ENCODE results near the gene MATR3.
"Not testable (repeated sequence)": the region's sequence is repeated elsewhere in the genome, so short reads cannot be mapped to it uniquely, and the experiment has no call there.

The MATR3 gene

GRCh38 chr5:139310715-139311186 lies 17.2 kb downstream of the MATR3 start:
- Mint-ChIP-seq H3K27ac (ENCODE audit: low read depth) (peak overlapping the region; percentile 76), H3K4me3 (peak overlapping the region; percentile 66), H3K36me3 (ENCODE audit: insufficient read depth) (peaks cover 30% of the 10 kb centered on the region), H3K4me1 (peaks cover 57% of the 10 kb centered on the region)
- DNase-seq (ENCODE audit: low spot score in 2 of 2); H3K27me3 Mint-ChIP-seq; H3K9me3 Mint-ChIP-seq: not testable (repeated sequence)
- peak; percentile 52 for ATAC-seq (replicated peaks; ENCODE audit: extremely low read depth, poor library complexity, severe bottlenecking)

- DNase-seq (ENCODE audit: low spot score in 2 of 2) (no peak), ATAC-seq (replicated peaks; ENCODE audit: extremely low read depth, poor library complexity, severe bottlenecking) (no peak)
- peaks cover 41% of the 10 kb centered on the region for H3K36me3 Mint-ChIP-seq (ENCODE audit: insufficient read depth)
- peak overlapping the region; percentile 6 for H3K4me3 Mint-ChIP-seq
- peaks cover 46% of the 10 kb centered on the region for H3K4me1 Mint-ChIP-seq
- no peaks in the 10 kb centered on the region for H3K9me3 Mint-ChIP-seq
- no peak overlapping the region for H3K27ac Mint-ChIP-seq (ENCODE audit: low read depth)
- H3K27me3 Mint-ChIP-seq = no peaks in the 10 kb centered on the region
Measured at GRCh38 chr5:139312075-139312474, 18.5 kb downstream of the MATR3 start.

GRCh38 chr5:139314276-139314675 lies 20.7 kb downstream of the MATR3 start:
- H3K36me3 Mint-ChIP-seq (ENCODE audit: insufficient read depth) = peaks cover 54% of the 10 kb centered on the region
- H3K4me3 Mint-ChIP-seq = no peak overlapping the region
- peaks cover 27% of the 10 kb centered on the region for H3K4me1 Mint-ChIP-seq

GRCh38 chr5:139315056-139315615 lies 21.6 kb downstream of the MATR3 start:
- Mint-ChIP-seq H3K27ac (ENCODE audit: low read depth) (no peak overlapping the region), H3K36me3 (ENCODE audit: insufficient read depth) (peaks cover 62% of the 10 kb centered on the region), H3K4me1 (peaks cover 25% of the 10 kb centered on the region), H3K4me3 (no peak overlapping the region), H3K9me3 (no peaks in the 10 kb centered on the region), H3K27me3 (no peaks in the 10 kb centered on the region)
- no peak for DNase-seq (ENCODE audit: low spot score in 2 of 2)
- ATAC-seq (replicated peaks; ENCODE audit: extremely low read depth, poor library complexity, severe bottlenecking) = no peak

More at GRCh38 chr5:139314276-139314675, 20.7 kb downstream of the MATR3 start:
- Mint-ChIP-seq H3K27me3 (no peaks in the 10 kb centered on the region), H3K9me3 (no peaks in the 10 kb centered on the region), H3K27ac (ENCODE audit: low read depth) (no peak overlapping the region)
- ATAC-seq (replicated peaks; ENCODE audit: extremely low read depth, poor library complexity, severe bottlenecking) = no peak
- DNase-seq (ENCODE audit: low spot score in 2 of 2) = no peak

GRCh38 chr5:139335811-139336210 lies 42.3 kb downstream of the MATR3 start:
- ATAC-seq (replicated peaks; ENCODE audit: extremely low read depth, poor library complexity, severe bottlenecking) (peak; percentile 20), DNase-seq (ENCODE audit: low spot score in 2 of 2) (no peak)
- Mint-ChIP-seq H3K4me1 (peaks cover 11% of the 10 kb centered on the region), H3K36me3 (ENCODE audit: insufficient read depth) (peaks cover 35% of the 10 kb centered on the region), H3K27ac (ENCODE audit: low read depth) (no peak overlapping the region), H3K9me3 (no peaks in the 10 kb centered on the region), H3K4me3 (no peak overlapping the region), H3K27me3 (no peaks in the 10 kb centered on the region)

GRCh38 chr5:139340051-139340450 lies 46.5 kb downstream of the MATR3 start:
- H3K4me3 Mint-ChIP-seq = no peak overlapping the region
- H3K36me3 Mint-ChIP-seq (ENCODE audit: insufficient read depth) = peaks cover 30% of the 10 kb centered on the region
- no peak for ATAC-seq (replicated peaks; ENCODE audit: extremely low read depth, poor library complexity, severe bottlenecking)
- no peak for DNase-seq (ENCODE audit: low spot score in 2 of 2)
- H3K27ac Mint-ChIP-seq (ENCODE audit: low read depth) = no peak overlapping the region
- H3K9me3 Mint-ChIP-seq = no peaks in the 10 kb centered on the region
- H3K27me3 Mint-ChIP-seq = no peaks in the 10 kb centered on the region
- peaks cover 47% of the 10 kb centered on the region for H3K4me1 Mint-ChIP-seq

- ATAC-seq (replicated peaks; ENCODE audit: extremely low read depth, poor library complexity, severe bottlenecking) (no peak), DNase-seq (ENCODE audit: low spot score in 2 of 2) (no peak)
- Mint-ChIP-seq H3K36me3 (ENCODE audit: insufficient read depth) (peaks cover 30% of the 10 kb centered on the region), H3K4me3 (peak overlapping the region; percentile 95), H3K4me1 (peaks cover 55% of the 10 kb centered on the region), H3K27me3 (no peaks in the 10 kb centered on the region), H3K9me3 (no peaks in the 10 kb centered on the region), H3K27ac (ENCODE audit: low read depth) (peak overlapping the region; percentile 98)
Measured at GRCh38 chr5:139341187-139341688, 47.7 kb downstream of the MATR3 start.

- ATAC-seq (replicated peaks; ENCODE audit: extremely low read depth, poor library complexity, severe bottlenecking) = peak; percentile 86
- H3K27me3 Mint-ChIP-seq = no peaks in the 10 kb centered on the region
- peak within 1 kb of the TSS; percentile 95 for H3K4me3 Mint-ChIP-seq
- H3K36me3 Mint-ChIP-seq (ENCODE audit: insufficient read depth) = peaks cover 37% of the 10 kb centered on the region
- no peaks in the 10 kb centered on the region for H3K9me3 Mint-ChIP-seq
- peak within 1 kb of the TSS; percentile 98 for H3K27ac Mint-ChIP-seq (ENCODE audit: low read depth)
- peak; percentile 96 to 97 for DNase-seq (ENCODE audit: low spot score in 2 of 2)
- peaks cover 56% of the 10 kb centered on the region for H3K4me1 Mint-ChIP-seq
Measured at GRCh38 chr5:139341689-139342422, 48.3 kb downstream of the MATR3 start, which contains the start of gene PAIP2. PAIP2 (plus strand) TSS chr5:139341854; CDS start chr5:139363785, 21,931 bp downstream.

GRCh38 chr5:139342423-139342723 lies 48.8 kb downstream of the MATR3 start:
- Mint-ChIP-seq H3K27ac (ENCODE audit: low read depth) (peak overlapping the region; percentile 98), H3K4me3 (peak overlapping the region; percentile 95), H3K36me3 (ENCODE audit: insufficient read depth) (peaks cover 37% of the 10 kb centered on the region), H3K9me3 (no peaks in the 10 kb centered on the region), H3K27me3 (no peaks in the 10 kb centered on the region), H3K4me1 (peaks cover 60% of the 10 kb centered on the region)
- ATAC-seq (replicated peaks; ENCODE audit: extremely low read depth, poor library complexity, severe bottlenecking) = peak; percentile 77
- no peak for DNase-seq (ENCODE audit: low spot score in 2 of 2)

GRCh38 chr5:139343476-139343875 lies 49.9 kb downstream of the MATR3 start:
- Mint-ChIP-seq H3K36me3 (ENCODE audit: insufficient read depth) (peaks cover 41% of the 10 kb centered on the region), H3K4me3 (peak overlapping the region; percentile 95), H3K4me1 (peaks cover 61% of the 10 kb centered on the region), H3K27me3 (no peaks in the 10 kb centered on the region), H3K27ac (ENCODE audit: low read depth) (peak overlapping the region; percentile 98), H3K9me3 (no peaks in the 10 kb centered on the region)
- DNase-seq (ENCODE audit: low spot score in 2 of 2) = no peak
- ATAC-seq (replicated peaks; ENCODE audit: extremely low read depth, poor library complexity, severe bottlenecking) = no peak

- ATAC-seq (replicated peaks; ENCODE audit: extremely low read depth, poor library complexity, severe bottlenecking) (no peak), DNase-seq (ENCODE audit: low spot score in 2 of 2) (no peak)
- Mint-ChIP-seq H3K4me3 (peak overlapping the region; percentile 95), H3K36me3 (ENCODE audit: insufficient read depth) (peaks cover 43% of the 10 kb centered on the region), H3K27me3 (no peaks in the 10 kb centered on the region), H3K9me3 (no peaks in the 10 kb centered on the region), H3K27ac (ENCODE audit: low read depth) (no peak overlapping the region), H3K4me1 (peaks cover 66% of the 10 kb centered on the region)
Measured at GRCh38 chr5:139344177-139344576, 50.6 kb downstream of the MATR3 start.

GRCh38 chr5:139345442-139345841 lies 51.9 kb downstream of the MATR3 start:
- Mint-ChIP-seq H3K4me1 (peaks cover 68% of the 10 kb centered on the region), H3K36me3 (ENCODE audit: insufficient read depth) (peaks cover 45% of the 10 kb centered on the region)
- H3K4me3 Mint-ChIP-seq; H3K27me3 Mint-ChIP-seq; ATAC-seq (replicated peaks; ENCODE audit: extremely low read depth, poor library complexity, severe bottlenecking); H3K9me3 Mint-ChIP-seq; H3K27ac Mint-ChIP-seq (ENCODE audit: low read depth); DNase-seq (ENCODE audit: low spot score in 2 of 2): not testable (repeated sequence)

GRCh38 chr5:139347863-139348262 lies 54.3 kb downstream of the MATR3 start:
- DNase-seq (ENCODE audit: low spot score in 2 of 2); H3K9me3 Mint-ChIP-seq; H3K4me3 Mint-ChIP-seq; H3K27ac Mint-ChIP-seq (ENCODE audit: low read depth); ATAC-seq (replicated peaks; ENCODE audit: extremely low read depth, poor library complexity, severe bottlenecking); H3K27me3 Mint-ChIP-seq: not testable (repeated sequence)
- Mint-ChIP-seq H3K36me3 (ENCODE audit: insufficient read depth) (peaks cover 41% of the 10 kb centered on the region), H3K4me1 (peaks cover 58% of the 10 kb centered on the region)
